Panc1 (cell line): ENCODE data around the gene NXPH4. TPM values are rescaled to one million over a fixed set of nuclear protein-coding genes. Genes with fewer than 3 reads are reported as not detected.

Experiments
- ATAC-seq: fragments of 200-7000 bp; cut with Tn5 transposase; 2 replicates; pipeline ENCODE4 v1.9.1; 2020; ENCODE audit warnings: mild to moderate bottlenecking, moderate library complexity
- BruUV-seq: library from RNA; stranded (reverse); fragments of 400-500 nt; replicated peaks from 2 replicates; lab custom pipeline; 2021; lab: Mats Ljungman, UMichigan
- CTCF ChIA-PET: fragments of 300-600 bp; sonication (Branson Sonifier 250); formaldehyde crosslinking; loops from one replicate; lab custom pipeline; 2022; ENCODE audit warnings: antibody characterized with exemption; lab: Charles Lee
- POLR2A ChIA-PET: fragments of 300-600 bp; sonication (Branson Sonifier 250); formaldehyde crosslinking; loops from one replicate; lab custom pipeline; 2022; ENCODE audit warnings: antibody characterized with exemption; lab: Charles Lee
- DNase-seq: peaks from one replicate; pipeline ENCODE4 v3.0.0-alpha.2; 2010; ENCODE audit warnings: low read depth, low spot score
- H3K27ac ChIP-seq: 2 replicates; pipeline ENCODE4 v1.5.1; 2011; ENCODE audit warnings: mild to moderate bottlenecking, low read length, inconsistent platforms
- H3K27me3 ChIP-seq: fragments of 200-500 bp; sonication (Bioruptor generic); 2 replicates; pipeline ENCODE4 v1.6.0; 2014; ENCODE audit warnings: low read length, inconsistent platforms; ENCODE audit not compliant: control insufficient read depth, insufficient read depth
- H3K36me3 ChIP-seq: fragments of 200-500 bp; sonication (Bioruptor generic); 2 replicates; pipeline ENCODE4 v1.5.1; 2014; ENCODE audit warnings: inconsistent platforms, mild to moderate bottlenecking, low read length, moderate library complexity; ENCODE audit not compliant: control insufficient read depth, insufficient read depth
- H3K4me1 ChIP-seq: 2 replicates; pipeline ENCODE4 v1.5.1; 2011; ENCODE audit warnings: inconsistent platforms, mild to moderate bottlenecking, low read length, moderate library complexity; ENCODE audit not compliant: control insufficient read depth, insufficient read depth
- H3K4me3 ChIP-seq, 2 experiments: 2 replicates each; pipeline ENCODE4 v1.5.1; 2011 to 2012; ENCODE audit warnings: low read depth in 2 of 2, low read length in 2 of 2, mild to moderate bottlenecking in 2 of 2, inconsistent platforms in 1 of 2, moderate library complexity in 1 of 2
- H3K9me3 ChIP-seq: fragments of 200-500 bp; sonication (Bioruptor generic); 2 replicates; pipeline ENCODE4 v1.5.1; 2014; ENCODE audit warnings: low read depth, mild to moderate bottlenecking, inconsistent platforms, low read length, moderate library complexity; ENCODE audit not compliant: control insufficient read depth, insufficient read depth
- POLR2AphosphoS5 ChIP-seq: IDR thresholded peaks from 2 replicates; pipeline ENCODE4 v1.6.1; 2012; ENCODE audit warnings: mild to moderate bottlenecking, low read depth, low read length, moderate library complexity
- SIN3A ChIP-seq: IDR thresholded peaks from 2 replicates; pipeline ENCODE4 v1.6.1; 2012; ENCODE audit warnings: low read depth, mild to moderate bottlenecking, low read length, moderate library complexity, borderline replicate concordance; ENCODE audit not compliant: insufficient read depth
- TCF7L2 ChIP-seq: IDR thresholded peaks from 2 replicates; pipeline ENCODE4 v1.6.1; 2011; ENCODE audit warnings: mild to moderate bottlenecking, low read depth, low read length, inconsistent platforms
- in situ Hi-C: cut with HindIII; loops from 2 replicates; pipeline ENCODE4 v1.10.0; 2016; ENCODE audit warnings: low sequenced_read_pairs, low pct_unique_long_range_greater_than_20kb
- intact Hi-C: fragments of 100-400 bp; cut with micrococcal nuclease; formaldehyde crosslinking; loops from one replicate; pipeline ENCODE4 v1.10.0; 2022; ENCODE audit not compliant: unreplicated experiment
- total RNA-seq: library from RNA; stranded (reverse); gene quantifications from one replicate; pipeline ENCODE4 v1.2.1, GENCODE V29; 2021; ENCODE audit not compliant: unreplicated experiment
- TF ChIP-seq, protein P1 (sequence below), 2 experiments: IDR thresholded peaks; 2 replicates each; pipeline ENCODE4 v1.6.1; 2011 to 2012; ENCODE audit warnings: low read depth in 2 of 2, control low read depth in 1 of 2, low read length in 1 of 2, mild to moderate bottlenecking in 1 of 2, moderate library complexity in 1 of 2; ENCODE audit not compliant: insufficient read depth in 1 of 2
- TF ChIP-seq, protein P2 (sequence below): fragments of 450-650 bp; IDR thresholded peaks from 2 replicates; pipeline ENCODE4 v1.5.1; 2017; ENCODE audit warnings: mild to moderate bottlenecking

Gene NXPH4
- total RNA-seq, 1 experiment from 2014 or later = 2.1 TPM

DNA sequence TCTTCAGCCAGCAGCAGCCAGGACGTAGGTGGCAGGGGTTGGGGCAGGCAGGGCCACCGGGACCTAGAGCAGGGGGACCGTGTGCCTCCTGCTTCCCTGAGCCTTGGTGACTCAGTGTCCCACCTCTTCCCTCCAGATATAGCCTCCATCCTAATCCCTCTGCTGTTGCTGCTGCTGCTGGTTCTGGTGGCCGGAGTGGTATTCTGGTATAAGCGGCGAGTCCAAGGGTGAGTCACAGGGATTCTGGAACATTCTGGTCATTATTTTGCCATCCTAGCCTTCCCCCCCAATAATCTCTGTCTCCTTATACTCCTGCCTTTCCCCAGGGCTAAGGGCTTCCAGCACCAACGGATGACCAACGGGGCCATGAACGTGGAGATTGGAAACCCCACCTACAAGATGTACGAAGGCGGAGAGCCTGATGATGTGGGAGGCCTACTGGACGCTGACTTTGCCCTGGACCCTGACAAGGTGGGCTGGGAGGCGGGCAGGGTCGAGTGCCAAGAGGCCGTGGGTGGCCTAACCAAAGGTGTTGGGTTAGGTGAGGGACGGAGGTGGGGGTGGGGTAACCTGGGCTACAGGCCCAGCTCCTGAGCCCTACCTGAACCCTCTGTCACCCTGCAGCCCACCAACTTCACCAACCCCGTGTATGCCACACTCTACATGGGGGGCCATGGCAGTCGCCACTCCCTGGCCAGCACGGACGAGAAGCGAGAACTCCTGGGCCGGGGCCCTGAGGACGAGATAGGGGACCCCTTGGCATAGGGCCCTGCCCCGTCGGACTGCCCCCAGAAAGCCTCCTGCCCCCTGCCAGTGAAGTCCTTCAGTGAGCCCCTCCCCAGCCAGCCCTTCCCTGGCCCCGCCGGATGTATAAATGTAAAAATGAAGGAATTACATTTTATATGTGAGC, 4.5 kb upstream of the NXPH4 start:
- peaks cover 10% of the 10 kb centered on the region; the same call in 1 of the 2 replicates for H3K4me1 ChIP-seq
- POLR2A ChIA-PET = no interaction called here
- no peaks in the 10 kb centered on the region for H3K9me3 ChIP-seq
- H3K27me3 ChIP-seq = peaks cover 10% of the 10 kb centered on the region
- BruUV-seq = no TSS peak
- in situ Hi-C loops (no loop called here), intact Hi-C loops (no loop called here)
- no peak overlapping the region for H3K27ac ChIP-seq
- DNase-seq = no peak
- H3K36me3 ChIP-seq = no peaks in the 10 kb centered on the region; the same call in 1 of the 2 replicates
- CTCF ChIA-PET = interaction anchor here (0.5 to 2.8 kb wide), 2 partner anchors 31 to 101 kb away, joined by 8 to 26 read pairs; no protein-coding TSS in a partner anchor
- TF ChIP-seq SIN3A (no peak), POLR2AphosphoS5 (no peak), TCF7L2 (no peak)
- TF ChIP-seq, protein P1, sequence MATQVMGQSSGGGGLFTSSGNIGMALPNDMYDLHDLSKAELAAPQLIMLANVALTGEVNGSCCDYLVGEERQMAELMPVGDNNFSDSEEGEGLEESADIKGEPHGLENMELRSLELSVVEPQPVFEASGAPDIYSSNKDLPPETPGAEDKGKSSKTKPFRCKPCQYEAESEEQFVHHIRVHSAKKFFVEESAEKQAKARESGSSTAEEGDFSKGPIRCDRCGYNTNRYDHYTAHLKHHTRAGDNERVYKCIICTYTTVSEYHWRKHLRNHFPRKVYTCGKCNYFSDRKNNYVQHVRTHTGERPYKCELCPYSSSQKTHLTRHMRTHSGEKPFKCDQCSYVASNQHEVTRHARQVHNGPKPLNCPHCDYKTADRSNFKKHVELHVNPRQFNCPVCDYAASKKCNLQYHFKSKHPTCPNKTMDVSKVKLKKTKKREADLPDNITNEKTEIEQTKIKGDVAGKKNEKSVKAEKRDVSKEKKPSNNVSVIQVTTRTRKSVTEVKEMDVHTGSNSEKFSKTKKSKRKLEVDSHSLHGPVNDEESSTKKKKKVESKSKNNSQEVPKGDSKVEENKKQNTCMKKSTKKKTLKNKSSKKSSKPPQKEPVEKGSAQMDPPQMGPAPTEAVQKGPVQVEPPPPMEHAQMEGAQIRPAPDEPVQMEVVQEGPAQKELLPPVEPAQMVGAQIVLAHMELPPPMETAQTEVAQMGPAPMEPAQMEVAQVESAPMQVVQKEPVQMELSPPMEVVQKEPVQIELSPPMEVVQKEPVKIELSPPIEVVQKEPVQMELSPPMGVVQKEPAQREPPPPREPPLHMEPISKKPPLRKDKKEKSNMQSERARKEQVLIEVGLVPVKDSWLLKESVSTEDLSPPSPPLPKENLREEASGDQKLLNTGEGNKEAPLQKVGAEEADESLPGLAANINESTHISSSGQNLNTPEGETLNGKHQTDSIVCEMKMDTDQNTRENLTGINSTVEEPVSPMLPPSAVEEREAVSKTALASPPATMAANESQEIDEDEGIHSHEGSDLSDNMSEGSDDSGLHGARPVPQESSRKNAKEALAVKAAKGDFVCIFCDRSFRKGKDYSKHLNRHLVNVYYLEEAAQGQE (IDR thresholded peaks at IDR 0.05; ENCODE audit: insufficient read depth in 1 of 2, low read depth in 2 of 2, low read length in 1 of 2) = no peak
- TF ChIP-seq, protein P2, sequence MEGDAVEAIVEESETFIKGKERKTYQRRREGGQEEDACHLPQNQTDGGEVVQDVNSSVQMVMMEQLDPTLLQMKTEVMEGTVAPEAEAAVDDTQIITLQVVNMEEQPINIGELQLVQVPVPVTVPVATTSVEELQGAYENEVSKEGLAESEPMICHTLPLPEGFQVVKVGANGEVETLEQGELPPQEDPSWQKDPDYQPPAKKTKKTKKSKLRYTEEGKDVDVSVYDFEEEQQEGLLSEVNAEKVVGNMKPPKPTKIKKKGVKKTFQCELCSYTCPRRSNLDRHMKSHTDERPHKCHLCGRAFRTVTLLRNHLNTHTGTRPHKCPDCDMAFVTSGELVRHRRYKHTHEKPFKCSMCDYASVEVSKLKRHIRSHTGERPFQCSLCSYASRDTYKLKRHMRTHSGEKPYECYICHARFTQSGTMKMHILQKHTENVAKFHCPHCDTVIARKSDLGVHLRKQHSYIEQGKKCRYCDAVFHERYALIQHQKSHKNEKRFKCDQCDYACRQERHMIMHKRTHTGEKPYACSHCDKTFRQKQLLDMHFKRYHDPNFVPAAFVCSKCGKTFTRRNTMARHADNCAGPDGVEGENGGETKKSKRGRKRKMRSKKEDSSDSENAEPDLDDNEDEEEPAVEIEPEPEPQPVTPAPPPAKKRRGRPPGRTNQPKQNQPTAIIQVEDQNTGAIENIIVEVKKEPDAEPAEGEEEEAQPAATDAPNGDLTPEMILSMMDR = no peak
- no peak for ATAC-seq
- no peak overlapping the region for H3K4me3 ChIP-seq

GRCh38 chr12:57212701-57213057, 3.9 kb upstream of the NXPH4 start:
- in situ Hi-C loops = no loop called here
- H3K36me3 ChIP-seq = no peaks in the 10 kb centered on the region; the same call in 1 of the 2 replicates

More at GRCh38 chr12:57212701-57213057, 3.9 kb upstream of the NXPH4 start:
- Histone ChIP-seq H3K4me3 (no peak overlapping the region), H3K27me3 (peaks cover 10% of the 10 kb centered on the region), H3K9me3 (no peaks in the 10 kb centered on the region), H3K4me1 (peaks cover 15% of the 10 kb centered on the region), H3K27ac (no peak overlapping the region)
- ATAC-seq (no peak), DNase-seq (no peak)
- intact Hi-C loops = loop anchor here (1.0 kb wide), 1 partner anchor 27 kb away; no protein-coding TSS in a partner anchor
- POLR2A ChIA-PET = no interaction called here
- BruUV-seq = no TSS peak
- TF ChIP-seq SIN3A (no peak), POLR2AphosphoS5 (no peak), TCF7L2 (no peak)
- TF ChIP-seq, protein P2 = no peak
- TF ChIP-seq, protein P1 (IDR thresholded peaks at IDR 0.05; ENCODE audit: insufficient read depth in 1 of 2, low read depth in 2 of 2, low read length in 1 of 2) = no peak
- CTCF ChIA-PET = interaction anchor here (0.5 to 2.8 kb wide), 8 partner anchors 17 to 243 kb away, joined by 3 to 26 read pairs (median 8); partner anchors contain the start of genes INHBE and SHMT2
